Ishikawa (cell line): ENCODE measurements around the gene WAC.

Source experiments
- EP300 ChIP-seq: IDR thresholded peaks from 2 replicates; pipeline ENCODE4 v1.6.1; 2012; ENCODE audit warnings: borderline replicate concordance
- FOXM1 ChIP-seq: IDR thresholded peaks from 2 replicates; pipeline ENCODE4 v1.6.1; 2012; ENCODE audit warnings: low read depth, borderline replicate concordance
- NFIC ChIP-seq: IDR thresholded peaks from 2 replicates; pipeline ENCODE4 v1.6.1; 2012
- RAD21 ChIP-seq: IDR thresholded peaks from 2 replicates; pipeline ENCODE4 v1.6.1; 2012; ENCODE audit warnings: low read depth
- REST ChIP-seq: IDR thresholded peaks from 2 replicates; pipeline ENCODE4 v1.6.1; 2012; ENCODE audit warnings: low read depth, mild to moderate bottlenecking
- ZBTB7A ChIP-seq: IDR thresholded peaks from 2 replicates; pipeline ENCODE4 v1.6.1; 2012; ENCODE audit warnings: low read depth

GRCh38 chr10:28587270-28587969 is 54.5 kb downstream of the WAC start:
- TF ChIP-seq RAD21 (no peak), ZBTB7A (no peak), EP300 (no peak), FOXM1 (no peak), NFIC (no peak), REST (no peak)
